ENCODE measurements around the gene PITX1. TPM values are rescaled to one million over a fixed set of nuclear protein-coding genes. Genes with fewer than 3 reads are reported as not detected.

PITX1 gene
- total and polyA plus RNA-seq, 4 donors = 0.02 TPM; not detected in 3

- no peaks in the 10 kb centered on the region for H3K9me3 ChIP-seq (ENCODE audit: control insufficient read depth in 4 of 4, low read length in 3 of 4)
- DNase-seq (ENCODE audit: low spot score) = no peak
- WGBS = 66% methylated on average over 5 of the region's 5 CpGs
- no peak overlapping the region for H3K9ac ChIP-seq (ENCODE audit: low read depth in 1 of 2, low read length in 2 of 2)
- no peak overlapping the region for H3K27ac ChIP-seq (ENCODE audit: low read depth in 1 of 2, low read length in 2 of 2)
- peaks cover 2 to 23% (median 15%) of the 10 kb centered on the region in 4 donors for H3K4me1 ChIP-seq (ENCODE audit: control insufficient read depth in 4 of 4, insufficient read depth in 4 of 4, low read length in 3 of 4)
- H3K36me3 ChIP-seq (ENCODE audit: control insufficient read depth in 4 of 4, insufficient read depth in 3 of 4, low read depth in 1 of 4, low read length in 3 of 4) = no peaks in the 10 kb centered on the region
- H3K27me3 ChIP-seq (ENCODE audit: control insufficient read depth in 4 of 4, insufficient read depth in 4 of 4, low read length in 3 of 4) = peaks cover 0 to 3% (median 0%) of the 10 kb centered on the region in 4 donors
- TF ChIP-seq SP1 (IDR thresholded peaks at IDR 0.05) = no peak
- no peak for TF ChIP-seq FOXA1 (IDR thresholded peaks at IDR 0.05)
- no peak for TF ChIP-seq RXRA (IDR thresholded peaks at IDR 0.05)
- TF ChIP-seq RAD21 (IDR thresholded peaks at IDR 0.05) = no peak
- TF ChIP-seq FOXA2 (IDR thresholded peaks at IDR 0.05) = no peak
- no peak for TF ChIP-seq ATF3 (IDR thresholded peaks at IDR 0.05)
- TF ChIP-seq CTCF (IDR thresholded peaks at IDR 0.05; ENCODE audit: low read depth, low read length, missing input control) = no peak
- no peak for TF ChIP-seq NR2F2 (IDR thresholded peaks at IDR 0.05)
- no peak for TF ChIP-seq ZBTB33 (IDR thresholded peaks at IDR 0.05)
- TF ChIP-seq MAX (IDR thresholded peaks at IDR 0.05) = no peak
- TF ChIP-seq YY1 (IDR thresholded peaks at IDR 0.05) = no peak
- no peak for TF ChIP-seq REST (IDR thresholded peaks at IDR 0.05)
- TF ChIP-seq EGR1 (IDR thresholded peaks at IDR 0.05; ENCODE audit: low read depth in 2 of 2) = no peak
- TF ChIP-seq JUND (IDR thresholded peaks at IDR 0.05) = no peak
- no peak for TF ChIP-seq TAF1 (conservative IDR thresholded peaks at IDR 0.05)
- TF ChIP-seq HNF4G (IDR thresholded peaks at IDR 0.05) = no peak
- TF ChIP-seq GABPA (IDR thresholded peaks at IDR 0.05 in 1 of 2, conservative IDR thresholded peaks at IDR 0.05 in 1 of 2) = no peak
- TF ChIP-seq HNF4A (conservative IDR thresholded peaks at IDR 0.05) = no peak
- no peak overlapping the region for H3K4me3 ChIP-seq (ENCODE audit: low read depth in 1 of 3, low read length in 3 of 3)
These were observed 21.1 kb downstream of the PITX1 start for GRCh38 chr5:135012951-135013391.

Data from liver (tissue), 9 donors.